ENCODE results near the gene ADORA3. TPM values are rescaled to one million over a fixed set of nuclear protein-coding genes. Genes with fewer than 3 reads are reported as not detected.

ADORA3 gene
- total and polyA plus RNA-seq, 2 donors (not counting 3 experiments of a cell fraction or from before 2014, with no cell fraction given): 0.31 TPM; not detected in 1

DNA sequence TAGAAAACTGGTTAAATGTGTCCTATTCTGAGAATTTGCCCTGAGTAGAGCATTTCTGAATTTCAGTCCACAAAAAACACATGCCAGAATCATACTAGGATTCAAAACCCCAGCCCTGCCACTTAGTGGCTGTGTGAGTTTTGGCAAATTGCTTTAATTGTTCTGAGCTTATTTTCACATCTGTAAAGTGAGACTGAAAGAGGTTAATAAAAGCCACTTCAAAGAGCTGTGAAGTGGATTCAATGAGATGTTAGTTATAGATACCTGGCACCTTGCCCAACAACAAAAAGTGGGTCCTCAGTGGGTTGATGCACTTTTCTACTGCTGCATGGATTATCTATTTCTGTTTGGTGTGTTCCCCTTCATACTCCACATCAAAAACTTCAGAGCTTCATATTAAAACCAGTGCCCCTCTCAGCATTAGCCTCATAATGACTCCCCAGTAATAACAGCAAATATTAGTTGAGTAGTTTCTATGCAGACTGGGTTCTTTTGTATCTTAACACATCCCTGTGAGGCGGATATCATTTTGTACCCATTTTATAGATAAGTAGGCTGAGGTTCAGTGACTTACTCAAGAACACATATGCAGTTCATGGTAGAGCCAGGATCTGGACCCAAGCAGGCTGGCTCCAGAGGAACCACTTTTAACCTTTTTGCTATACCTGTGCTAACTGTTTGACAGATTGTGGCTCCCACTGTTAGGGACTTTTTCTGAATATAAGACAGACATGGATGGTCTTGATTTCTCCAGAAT is 14.2 kb upstream of the ADORA3 start:
- POLR2A ChIA-PET: no interaction called here
- no peak for FAIRE-seq
- TF ChIP-seq GATA2 (IDR thresholded peaks at IDR 0.05; ENCODE audit: insufficient read depth, insufficient read length, low read depth, low read length) (no peak), POLR2A (IDR thresholded peaks at IDR 0.05; ENCODE audit: low read depth, low read length) (no peak), FOS (IDR thresholded peaks at IDR 0.05; ENCODE audit: borderline replicate concordance, insufficient read depth, low read length) (no peak), POLR2AphosphoS5 (IDR thresholded peaks at IDR 0.05; ENCODE audit: insufficient read depth, low read depth, low read length) (no peak), MYC (IDR thresholded peaks at IDR 0.05; ENCODE audit: low read depth, low read length) (no peak), JUN (IDR thresholded peaks at IDR 0.05; ENCODE audit: borderline replicate concordance, insufficient read depth, insufficient read length, low read depth) (no peak), EZH2 (IDR thresholded peaks at IDR 0.05; ENCODE audit: borderline replicate concordance, low read depth, low read length, severe bottlenecking) (no peak)
- TF ChIP-seq, protein P1, sequence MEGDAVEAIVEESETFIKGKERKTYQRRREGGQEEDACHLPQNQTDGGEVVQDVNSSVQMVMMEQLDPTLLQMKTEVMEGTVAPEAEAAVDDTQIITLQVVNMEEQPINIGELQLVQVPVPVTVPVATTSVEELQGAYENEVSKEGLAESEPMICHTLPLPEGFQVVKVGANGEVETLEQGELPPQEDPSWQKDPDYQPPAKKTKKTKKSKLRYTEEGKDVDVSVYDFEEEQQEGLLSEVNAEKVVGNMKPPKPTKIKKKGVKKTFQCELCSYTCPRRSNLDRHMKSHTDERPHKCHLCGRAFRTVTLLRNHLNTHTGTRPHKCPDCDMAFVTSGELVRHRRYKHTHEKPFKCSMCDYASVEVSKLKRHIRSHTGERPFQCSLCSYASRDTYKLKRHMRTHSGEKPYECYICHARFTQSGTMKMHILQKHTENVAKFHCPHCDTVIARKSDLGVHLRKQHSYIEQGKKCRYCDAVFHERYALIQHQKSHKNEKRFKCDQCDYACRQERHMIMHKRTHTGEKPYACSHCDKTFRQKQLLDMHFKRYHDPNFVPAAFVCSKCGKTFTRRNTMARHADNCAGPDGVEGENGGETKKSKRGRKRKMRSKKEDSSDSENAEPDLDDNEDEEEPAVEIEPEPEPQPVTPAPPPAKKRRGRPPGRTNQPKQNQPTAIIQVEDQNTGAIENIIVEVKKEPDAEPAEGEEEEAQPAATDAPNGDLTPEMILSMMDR (IDR thresholded peaks at IDR 0.05; ENCODE audit: extremely low read depth in 1 of 2, insufficient read depth in 1 of 2, low read depth in 1 of 2, low read length in 2 of 2): no peak
- TF ChIP-seq, protein P2, sequence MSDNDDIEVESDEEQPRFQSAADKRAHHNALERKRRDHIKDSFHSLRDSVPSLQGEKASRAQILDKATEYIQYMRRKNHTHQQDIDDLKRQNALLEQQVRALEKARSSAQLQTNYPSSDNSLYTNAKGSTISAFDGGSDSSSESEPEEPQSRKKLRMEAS (IDR thresholded peaks at IDR 0.05; ENCODE audit: insufficient read depth, insufficient read length): no peak
- dilution Hi-C loops (cut with MboI; ENCODE audit: extremely low pct_ligation_motif_present, low sequenced_read_pairs): no loop called here
- no peak overlapping the region for H2AFZ ChIP-seq (ENCODE audit: low read depth, low read length)
- intact Hi-C loops (cut with micrococcal nuclease): loop anchor here (2.0 kb wide), 1 partner anchor 101 kb away; the partner anchor contains the start of gene RAP1A
- CTCF ChIA-PET: interaction anchor here (4.5 kb wide), 1 partner anchor 10 kb away, joined by 49 read pairs; no protein-coding TSS in a partner anchor
- H3K9me3 ChIP-seq (replicated peaks; ENCODE audit: control insufficient read depth, insufficient read depth, low read length): no peaks in the 10 kb centered on the region
- no peak overlapping the region for H3K4me2 ChIP-seq (ENCODE audit: insufficient read depth, low read length)
- no peak overlapping the region for H3K4me3 ChIP-seq (replicated peaks in 1 of 3; ENCODE audit: insufficient read depth in 1 of 3, low read depth in 1 of 3, low read length in 3 of 3)
- H3K79me2 ChIP-seq (ENCODE audit: control insufficient read depth, insufficient read depth, low read length): no peaks in the 10 kb centered on the region
- no TSS peak for BruUV-seq (replicated peaks)
- H3K27me3 ChIP-seq (ENCODE audit: control insufficient read depth in 2 of 2, insufficient read depth in 2 of 2, low read length in 2 of 2): no peaks in the 10 kb centered on the region
- no peak overlapping the region for H3K27ac ChIP-seq (ENCODE audit: insufficient read depth, low read depth, low read length)
- H4K20me1 ChIP-seq (replicated peaks; ENCODE audit: control insufficient read depth, extremely low read depth, insufficient read depth, low read length): no peaks in the 10 kb centered on the region
- H3K9me1 ChIP-seq (replicated peaks; ENCODE audit: control insufficient read depth, extremely low read depth, insufficient read depth, low read length): no peaks in the 10 kb centered on the region
- H3K36me3 ChIP-seq (ENCODE audit: control insufficient read depth in 2 of 2, extremely low read depth in 1 of 2, insufficient read depth in 2 of 2, low read length in 2 of 2): no peaks in the 10 kb centered on the region
- H3K4me1 ChIP-seq (ENCODE audit: control insufficient read depth, extremely low read depth, insufficient read depth, low read length): peaks cover 28% of the 10 kb centered on the region
- DNase-seq (ENCODE audit: low read depth, low spot score): no peak
- no peak overlapping the region for H3K9ac ChIP-seq (replicated peaks; ENCODE audit: extremely low read depth, insufficient read depth, low read length)
